Upper lobe of left lung (tissue), 6 donors: ENCODE results near the gene PRKAB1. TPM values are rescaled to one million over a fixed set of nuclear protein-coding genes. Genes with fewer than 3 reads are reported as not detected.
"Not testable (repeated sequence)": the region's sequence is repeated elsewhere in the genome, so short reads cannot be mapped to it uniquely, and the experiment has no call there.

Experiments used
- ATAC-seq, 2 donors: fragments of 200-7000 bp; cut with Tn5 transposase; one replicate each; pipeline ENCODE4 v1.9.1; 2022; ENCODE audit warnings: mild to moderate bottlenecking in 2 of 2, moderate library complexity in 2 of 2; ENCODE audit not compliant: low FRiP score in 2 of 2
- DNase-seq, 2 donors: peaks; one replicate each; pipeline ENCODE4 v3.0.0-alpha.2; 2019 to 2020
- H3K27ac ChIP-seq, 4 donors: fragments of 200-600 bp; sonication (generic); one replicate each; pipeline ENCODE4 v1.5.1; 2016 to 2019
- H3K27me3 ChIP-seq, 4 donors: fragments of 200-600 bp; sonication (generic); one replicate each; pipeline ENCODE4 v1.5.1; 2017 to 2019
- H3K36me3 ChIP-seq, 4 donors: fragments of 200-600 bp; sonication (generic); one replicate each; pipeline ENCODE4 v1.5.1; 2016 to 2019
- H3K4me1 ChIP-seq, 4 donors: fragments of 200-600 bp; sonication (generic); one replicate each; pipeline ENCODE4 v1.5.1; 2018 to 2019
- H3K4me3 ChIP-seq, 4 donors: fragments of 200-600 bp; sonication (generic); one replicate each; pipeline ENCODE4 v1.5.1; 2017 to 2019; ENCODE audit warnings: mild to moderate bottlenecking in 2 of 4, moderate library complexity in 1 of 4
- H3K9me3 ChIP-seq, 4 donors: fragments of 200-600 bp; sonication (generic); one replicate each; pipeline ENCODE4 v1.5.1; 2018 to 2019
- CTCF ChIP-seq, 6 experiments: fragments of 450-650 bp in 4 of 6; fragments of 200-600 bp in 2 of 6; sonication (generic) in 2 of 6; IDR thresholded peaks; one replicate each; pipeline ENCODE4 v1.5.1; 2016 to 2019; ENCODE audit warnings: antibody characterized with exemption in 6 of 6
- EP300 ChIP-seq, 4 donors: sonication (generic); formaldehyde crosslinking; IDR thresholded peaks; one replicate each; pipeline ENCODE4 v1.5.1; 2017; ENCODE audit warnings: antibody characterized with exemption in 4 of 4, control low read depth in 2 of 4
- POLR2A ChIP-seq, 4 donors: fragments of 450-650 bp; IDR thresholded peaks; one replicate each; pipeline ENCODE4 v1.5.1; 2016 to 2017; ENCODE audit warnings: antibody characterized with exemption in 4 of 4, mild to moderate bottlenecking in 2 of 4
- POLR2AphosphoS5 ChIP-seq, 2 donors: sonication (generic); formaldehyde crosslinking; IDR thresholded peaks; one replicate each; pipeline ENCODE4 v1.5.1; 2017; ENCODE audit warnings: antibody characterized with exemption in 2 of 2
- WGBS, 2 donors: methylation state at CpG; one replicate each; pipeline ENCODE4 v1.1.5; 2017 to 2018; 5-methylcytosine and 5-hydroxymethylcytosine counted together
- total RNA-seq, 6 donors: library from RNA; depleted of rRNA in 4 of 6; stranded (reverse); fragments of >200 nt in 4 of 6; gene quantifications; one replicate each; pipeline versions ENCODE4 v1.1.0 to v1.2.1, GENCODE V29; 2016 to 2021
- donor health status: DM: no; HTN: no; CAD: no; lungs with moderate emphysema.
- donor health status: DM: no; HTN: yes; CAD: no; lungs with severe emphysema.

PRKAB1 gene
- total RNA-seq, 6 donors from 2014 or later, result 44.2 to 90.3 (median 62.9) TPM

DNA sequence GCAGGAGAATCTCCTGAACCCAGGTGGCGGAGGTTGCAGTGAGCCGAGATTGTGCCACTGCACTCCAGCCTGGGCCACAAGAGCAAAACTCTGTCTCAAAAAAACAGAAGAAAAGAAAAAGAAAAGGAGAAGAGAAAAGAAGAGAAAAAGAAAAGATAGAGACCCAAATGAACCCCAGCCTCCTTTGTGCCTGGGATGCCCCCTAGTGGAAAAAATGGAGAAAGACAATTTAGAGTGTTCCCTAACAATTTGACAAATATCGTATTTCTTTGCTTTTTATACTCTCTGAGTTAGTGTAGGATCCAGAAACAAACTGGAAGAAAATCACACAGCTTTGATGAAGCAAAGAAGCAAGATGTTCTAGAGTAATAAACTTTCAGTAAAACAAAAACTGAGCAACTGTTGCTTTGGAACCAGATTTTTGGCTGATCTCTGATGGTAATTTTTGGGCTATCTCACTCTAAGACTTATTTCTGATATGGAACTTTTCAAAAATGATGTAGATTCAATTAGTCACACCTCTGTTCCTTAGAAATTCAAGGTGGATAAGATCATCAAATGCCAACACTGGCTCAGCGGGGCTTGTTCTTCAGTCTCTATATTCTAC, 18.6 kb upstream of the PRKAB1 start:
- Histone ChIP-seq H3K36me3 (no peaks in the 10 kb centered on the region), H3K9me3 (peaks cover 3 to 8% (median 4%) of the 10 kb centered on the region in 4 donors), H3K27me3 (no peaks in the 10 kb centered on the region), H3K27ac (no peak overlapping the region), H3K4me1 (no peaks in the 10 kb centered on the region), H3K4me3 (no peak overlapping the region)
- 60 to 70% methylated on average over 4 of the region's 4 CpGs for WGBS, 2 donors
- no peak for ATAC-seq
- TF ChIP-seq EP300 (IDR thresholded peaks at IDR 0.05) (no peak), POLR2AphosphoS5 (IDR thresholded peaks at IDR 0.05) (no peak), CTCF (IDR thresholded peaks at IDR 0.05) (peak; percentile 16 to 56 (median 50)), POLR2A (IDR thresholded peaks at IDR 0.05) (no peak)
- no peak for DNase-seq

GRCh38 chr12:119652665-119653064, 15.3 kb upstream of the PRKAB1 start:
- H3K4me3 ChIP-seq, result no peak overlapping the region
- H3K27me3 ChIP-seq, result no peaks in the 10 kb centered on the region
- no peak for TF ChIP-seq EP300 (IDR thresholded peaks at IDR 0.05)
- TF ChIP-seq POLR2A (IDR thresholded peaks at IDR 0.05), result no peak
- no peak for TF ChIP-seq POLR2AphosphoS5 (IDR thresholded peaks at IDR 0.05)
- no peak for TF ChIP-seq CTCF (IDR thresholded peaks at IDR 0.05)
- no peaks in the 10 kb centered on the region for H3K36me3 ChIP-seq
- ATAC-seq, result no peak
- peaks cover 3 to 8% (median 4%) of the 10 kb centered on the region in 4 donors for H3K9me3 ChIP-seq
- WGBS, 2 donors, result 60 to 74% methylated on average over 3 of the region's 3 CpGs
- no peak overlapping the region for H3K27ac ChIP-seq
- H3K4me1 ChIP-seq, result no peaks in the 10 kb centered on the region
- DNase-seq, result no peak

GRCh38 chr12:119657001-119657400, 10.9 kb upstream of the PRKAB1 start:
- WGBS, 2 donors, result 71 to 82% methylated on average over 2 of the region's 2 CpGs
- not testable (repeated sequence) for H3K4me1 ChIP-seq, H3K27ac ChIP-seq, H3K27me3 ChIP-seq, ATAC-seq, H3K36me3 ChIP-seq, H3K9me3 ChIP-seq, DNase-seq, H3K4me3 ChIP-seq

DNA sequence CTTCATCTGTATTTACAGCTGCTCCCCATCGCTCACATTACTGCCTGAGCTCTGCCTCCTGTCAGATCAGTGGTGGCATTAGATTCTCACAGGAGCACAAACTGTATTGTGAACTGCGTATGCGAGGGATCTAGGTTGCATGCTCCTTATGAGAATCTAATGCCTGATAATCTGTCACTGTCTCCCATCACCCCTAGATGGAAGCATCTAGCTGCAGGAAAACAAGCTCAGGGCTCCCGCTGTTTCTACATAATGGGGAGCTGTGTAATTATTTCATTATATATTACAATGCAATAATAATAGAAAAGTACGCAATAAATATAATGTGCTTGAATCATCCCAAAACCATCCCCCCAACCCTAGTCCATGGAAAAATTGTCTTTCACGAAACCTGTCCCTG, 9.8 kb upstream of the PRKAB1 start:
- not testable (repeated sequence) for ATAC-seq, H3K27ac ChIP-seq, H3K4me1 ChIP-seq, H3K4me3 ChIP-seq, DNase-seq, H3K27me3 ChIP-seq, H3K36me3 ChIP-seq, H3K9me3 ChIP-seq
- WGBS, 2 donors, result 91 to 92% methylated on average over 6 of the region's 6 CpGs

DNA sequence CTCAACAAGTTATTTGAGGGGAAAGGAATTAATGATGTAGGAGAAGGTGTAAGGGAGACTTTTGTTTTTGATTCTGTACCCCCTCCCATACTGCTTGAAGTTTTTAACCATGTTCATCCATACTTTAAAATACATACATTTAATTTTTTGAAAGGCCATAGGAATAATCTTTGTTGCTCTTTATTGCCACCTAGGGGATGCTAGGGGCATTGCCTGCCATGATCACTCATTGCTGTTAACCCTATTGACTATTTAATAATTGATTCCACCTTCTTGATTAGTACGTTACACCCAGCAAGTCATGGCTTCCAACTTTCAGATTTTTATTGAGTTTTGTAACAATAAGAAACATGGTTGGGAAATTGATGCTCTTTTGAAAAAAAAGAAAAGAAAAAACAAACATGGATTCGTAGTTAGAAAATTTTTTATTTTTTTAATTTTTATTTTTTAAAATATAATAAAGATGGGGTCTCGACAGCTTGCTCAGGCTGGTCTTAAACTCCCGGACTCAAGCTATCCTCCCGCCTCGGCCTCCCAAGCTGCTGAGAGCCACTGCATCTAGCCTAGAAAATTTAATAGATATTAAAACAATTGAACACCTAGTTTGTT, 8.5 kb upstream of the PRKAB1 start:
- no peak for DNase-seq
- no peaks in the 10 kb centered on the region for H3K4me1 ChIP-seq

More for the DNA sequence above, 8.5 kb upstream of the PRKAB1 start:
- TF ChIP-seq CTCF (IDR thresholded peaks at IDR 0.05), result peak; percentile 56 to 88 (median 68)
- TF ChIP-seq POLR2A (IDR thresholded peaks at IDR 0.05), result no peak
- no peak overlapping the region for H3K27ac ChIP-seq
- no peaks in the 10 kb centered on the region for H3K27me3 ChIP-seq
- no peaks in the 10 kb centered on the region for H3K9me3 ChIP-seq
- no peak overlapping the region for H3K4me3 ChIP-seq
- no peaks in the 10 kb centered on the region for H3K36me3 ChIP-seq
- WGBS, 2 donors, result 44% methylated on average over 6 of the region's 6 CpGs
- ATAC-seq, result peak in 1 of 2 donors; percentile 73
